T-helper 2 cell treated with Interferon-gamma antibody and Interleukin-4, amounts not matched to agents 5 μg/mL and 100 μg/mL, for 36 hours (primary cell): Measurements from ENCODE around the gene SNX11.

Source experiments
- DNase-seq: peaks from one replicate; pipeline ENCODE4 v3.0.0; 2021; ENCODE audit warnings: low spot score
- H3K27ac Mint-ChIP-seq: one replicate; pipeline ENCODE4 v1.8.0; 2021; ENCODE audit warnings: mild to moderate bottlenecking, mixed read lengths
- H3K27me3 Mint-ChIP-seq: one replicate; pipeline ENCODE4 v1.8.0; 2021; ENCODE audit warnings: low read depth, mixed read lengths
- H3K36me3 Mint-ChIP-seq: one replicate; pipeline ENCODE4 v1.8.0; 2021; ENCODE audit warnings: low read depth, mixed read lengths
- H3K4me1 Mint-ChIP-seq: one replicate; pipeline ENCODE4 v1.8.0; 2021; ENCODE audit warnings: low read depth, mixed read lengths
- H3K4me3 Mint-ChIP-seq: one replicate; pipeline ENCODE4 v1.8.0; 2022; ENCODE audit warnings: mild to moderate bottlenecking, moderate library complexity, mixed read lengths
- H3K9me3 Mint-ChIP-seq: one replicate; pipeline ENCODE4 v1.8.0; 2021; ENCODE audit warnings: mixed read lengths

The SNX11 gene

DNA sequence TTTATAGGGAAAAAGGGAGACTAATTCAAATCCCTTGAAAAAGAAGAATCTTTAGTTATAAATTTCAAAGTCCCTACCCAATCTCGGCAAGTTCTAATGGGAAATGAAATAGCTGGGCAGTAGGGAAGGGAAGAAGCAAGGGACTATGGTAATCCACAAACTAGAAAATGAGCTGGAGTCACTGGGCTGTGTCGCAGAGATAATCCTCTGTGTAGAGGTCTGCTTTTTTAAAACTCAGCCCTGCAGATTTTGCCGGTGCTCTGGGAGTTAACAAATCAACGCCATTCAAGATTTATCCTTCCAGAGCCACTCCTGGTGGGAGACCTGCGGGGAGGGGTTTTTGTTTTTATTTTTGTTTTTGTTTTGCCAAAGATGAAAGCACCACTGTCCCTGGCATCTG, 20.8 kb downstream of the SNX11 start:
- H3K27ac Mint-ChIP-seq: no peak overlapping the region

DNA sequence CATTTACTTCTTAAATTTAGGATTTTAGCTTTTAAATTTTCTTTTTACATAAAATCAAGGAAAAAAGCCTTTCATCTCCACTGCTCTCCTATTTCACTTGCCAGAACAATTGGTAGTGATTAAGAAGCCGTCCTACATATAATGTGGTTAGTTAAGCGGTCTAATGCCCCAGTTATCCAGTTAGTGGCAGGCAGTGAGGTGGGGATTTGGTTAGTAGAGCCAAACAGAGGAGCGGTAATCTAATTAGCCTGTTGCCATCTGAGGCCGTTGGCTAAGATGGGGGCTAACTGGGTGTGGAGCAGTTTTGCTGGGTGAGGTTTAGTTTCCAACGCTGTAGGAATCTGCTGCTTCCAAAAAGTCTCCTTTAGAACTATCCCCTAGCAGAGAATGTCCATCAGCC, 22.4 kb downstream of the SNX11 start:
- Mint-ChIP-seq H3K4me1 (no peaks in the 10 kb centered on the region), H3K36me3 (peaks cover 22% of the 10 kb centered on the region), H3K9me3 (no peaks in the 10 kb centered on the region), H3K27ac (no peak overlapping the region), H3K4me3 (no peak overlapping the region), H3K27me3 (no peaks in the 10 kb centered on the region)
- DNase-seq: no peak

More for the DNA sequence above, 20.8 kb downstream of the SNX11 start:
- Mint-ChIP-seq H3K4me3 (no peak overlapping the region), H3K36me3 (peaks cover 25% of the 10 kb centered on the region), H3K4me1 (no peaks in the 10 kb centered on the region), H3K27me3 (no peaks in the 10 kb centered on the region), H3K9me3 (no peaks in the 10 kb centered on the region)
- DNase-seq: no peak

DNA sequence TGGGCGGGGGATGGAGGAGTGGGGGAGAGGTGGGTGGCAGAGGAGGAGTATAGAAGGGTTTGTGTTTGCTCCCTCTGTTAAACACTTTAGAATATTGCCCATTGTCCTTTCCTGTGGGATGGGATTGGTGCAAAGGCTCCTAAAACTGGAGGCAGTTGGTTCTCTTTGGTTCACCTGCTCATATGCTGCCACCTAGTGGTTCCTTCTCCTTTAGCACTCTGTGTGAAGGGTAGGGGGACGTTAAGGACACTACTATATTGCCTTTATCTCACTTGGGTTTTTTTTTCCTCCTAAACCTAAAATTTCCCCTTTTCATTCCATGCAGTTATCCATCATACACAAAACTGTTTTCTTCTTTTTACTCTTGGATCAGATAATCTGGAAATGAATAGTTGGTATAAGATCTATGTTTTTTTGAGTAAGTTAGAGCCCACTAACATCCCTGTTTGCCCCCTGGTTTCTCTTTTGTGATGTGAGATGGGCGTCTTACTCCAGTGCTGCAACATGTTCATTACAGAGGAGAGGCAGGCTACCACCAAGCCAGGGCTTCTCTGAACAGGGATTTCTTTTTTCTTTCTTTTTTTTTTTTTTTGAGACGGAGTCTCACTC, 23.8 kb downstream of the SNX11 start:
- no peak for DNase-seq
- Mint-ChIP-seq H3K9me3 (no peaks in the 10 kb centered on the region), H3K27me3 (no peaks in the 10 kb centered on the region), H3K4me3 (no peak overlapping the region), H3K4me1 (no peaks in the 10 kb centered on the region), H3K36me3 (peaks cover 28% of the 10 kb centered on the region), H3K27ac (no peak overlapping the region)

DNA sequence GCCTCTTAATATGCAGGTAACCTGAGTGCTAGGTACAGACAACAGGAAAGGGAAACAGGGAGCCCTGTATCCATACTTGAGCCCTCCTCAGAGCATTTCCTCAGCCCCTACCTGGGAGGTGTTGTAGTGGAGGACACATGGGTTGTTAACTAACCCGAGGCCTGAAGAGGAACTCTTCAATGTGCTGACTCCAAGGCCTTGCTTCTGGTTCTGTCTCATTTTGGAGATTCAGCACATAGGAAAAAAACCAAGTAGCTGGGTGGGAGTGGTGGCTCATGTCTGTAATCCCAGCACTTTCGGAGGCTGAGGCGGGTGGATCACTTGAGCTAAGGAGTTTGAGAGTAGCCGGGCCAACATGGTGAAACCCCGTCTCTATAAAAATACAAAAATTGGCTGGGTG, 24.8 kb downstream of the SNX11 start:
- H3K4me1 Mint-ChIP-seq: no peaks in the 10 kb centered on the region
- H3K9me3 Mint-ChIP-seq: no peaks in the 10 kb centered on the region
- peaks cover 30% of the 10 kb centered on the region for H3K36me3 Mint-ChIP-seq
- H3K27me3 Mint-ChIP-seq: no peaks in the 10 kb centered on the region
- no peak overlapping the region for H3K4me3 Mint-ChIP-seq
- no peak overlapping the region for H3K27ac Mint-ChIP-seq
- DNase-seq: no peak

DNA sequence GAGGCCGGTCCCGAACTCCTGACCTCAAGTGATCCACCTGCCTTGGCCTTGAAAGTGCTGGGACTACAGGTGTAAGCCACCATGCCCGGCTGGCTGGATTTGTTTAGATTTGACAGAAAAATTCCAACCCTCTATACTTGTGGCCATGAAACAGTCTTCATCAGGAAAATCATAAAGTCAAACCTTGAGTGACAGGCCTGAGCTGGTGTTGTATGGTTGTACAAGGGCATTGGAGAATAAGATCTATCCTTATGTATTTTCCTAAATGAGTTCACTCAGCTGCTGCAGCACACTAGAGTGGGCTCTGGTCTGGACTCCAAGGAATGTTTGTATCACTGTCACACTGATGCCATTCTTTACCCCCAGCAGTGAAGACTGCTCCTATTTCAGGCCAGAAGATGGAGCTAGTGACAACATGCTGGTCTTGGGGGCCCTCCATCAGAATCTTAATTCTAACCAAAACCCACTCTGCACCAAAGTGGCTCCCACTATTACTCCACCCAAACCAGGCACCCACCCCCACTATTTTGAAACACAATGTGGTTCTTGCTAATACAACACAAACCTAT, 27.4 kb downstream of the SNX11 start:
- Mint-ChIP-seq H3K36me3 (peaks cover 39% of the 10 kb centered on the region), H3K9me3 (no peaks in the 10 kb centered on the region), H3K27me3 (no peaks in the 10 kb centered on the region), H3K4me1 (peaks cover 1% of the 10 kb centered on the region), H3K4me3 (no peak overlapping the region), H3K27ac (no peak overlapping the region)
- no peak for DNase-seq

DNA sequence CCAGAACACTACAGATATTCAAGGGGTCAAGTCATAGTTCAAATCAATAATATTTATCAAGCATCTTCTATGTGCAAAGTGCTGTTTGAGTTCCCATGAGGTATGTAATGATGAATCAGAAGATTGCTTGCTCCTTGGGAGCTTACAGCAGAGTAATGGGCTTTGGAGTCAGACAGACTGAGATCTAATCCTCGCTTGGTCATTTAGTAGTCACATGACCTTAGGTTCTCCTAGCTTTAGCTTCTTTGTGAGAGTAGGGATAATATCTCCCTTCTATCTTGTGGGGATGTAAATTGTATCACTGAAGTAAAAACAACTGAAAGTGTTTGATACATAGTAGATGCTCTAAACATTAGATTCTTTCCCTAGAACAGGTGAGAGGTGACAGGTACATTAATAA, 30.1 kb downstream of the SNX11 start:
- Mint-ChIP-seq H3K27ac (no peak overlapping the region), H3K4me1 (peaks cover 5% of the 10 kb centered on the region), H3K36me3 (peaks cover 38% of the 10 kb centered on the region), H3K4me3 (no peak overlapping the region), H3K9me3 (no peaks in the 10 kb centered on the region), H3K27me3 (no peaks in the 10 kb centered on the region)
- DNase-seq: no peak

DNA sequence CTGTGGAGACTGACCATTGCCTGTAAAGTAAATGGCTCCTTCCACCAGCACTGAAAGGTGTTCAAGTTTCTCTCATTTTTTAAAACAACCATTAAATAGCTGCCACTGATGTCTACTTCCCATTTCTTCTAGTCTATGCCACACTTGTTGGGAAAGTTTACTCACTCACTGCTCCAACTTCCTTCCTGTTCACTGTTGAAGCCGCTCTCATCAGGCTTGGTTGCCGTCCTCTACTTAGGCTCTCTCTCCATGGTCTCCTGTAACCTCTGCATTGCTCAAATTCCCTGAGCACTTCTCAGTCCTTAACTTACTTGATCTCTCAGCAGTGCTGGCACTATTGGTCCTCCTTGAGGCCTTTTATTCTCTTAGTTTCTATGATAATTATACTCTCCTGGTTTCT, 32.4 kb downstream of the SNX11 start:
- H3K9me3 Mint-ChIP-seq: no peaks in the 10 kb centered on the region
- H3K4me1 Mint-ChIP-seq: peaks cover 5% of the 10 kb centered on the region
- H3K4me3 Mint-ChIP-seq: no peak overlapping the region
- no peak overlapping the region for H3K27ac Mint-ChIP-seq
- no peak for DNase-seq
- H3K27me3 Mint-ChIP-seq: no peaks in the 10 kb centered on the region
- peaks cover 37% of the 10 kb centered on the region for H3K36me3 Mint-ChIP-seq

DNA sequence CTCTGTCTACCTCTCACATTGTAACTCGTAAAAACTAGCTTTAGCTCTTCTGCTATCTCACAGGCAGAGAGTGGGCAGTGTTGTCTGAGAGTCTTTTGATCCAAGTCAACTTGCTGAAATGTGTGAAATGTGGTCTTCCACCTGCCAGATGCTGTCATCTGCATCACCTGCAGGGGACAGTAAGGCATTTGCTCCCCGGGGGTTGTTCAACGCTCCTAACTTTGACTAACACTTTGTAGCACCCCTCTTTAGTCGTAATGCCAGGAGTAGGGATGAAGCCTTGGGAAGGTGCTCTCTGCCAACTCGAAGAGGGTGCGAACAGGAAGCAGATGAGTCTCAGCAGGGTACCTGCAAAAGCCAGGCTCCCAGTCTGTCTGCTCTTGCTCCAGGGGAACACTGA, 36.1 kb downstream of the SNX11 start:
- H3K27me3 Mint-ChIP-seq: no peaks in the 10 kb centered on the region
- DNase-seq: no peak
- H3K36me3 Mint-ChIP-seq: peaks cover 28% of the 10 kb centered on the region
- no peak overlapping the region for H3K27ac Mint-ChIP-seq
- H3K9me3 Mint-ChIP-seq: no peaks in the 10 kb centered on the region
- peaks cover 7% of the 10 kb centered on the region for H3K4me1 Mint-ChIP-seq
- no peak overlapping the region for H3K4me3 Mint-ChIP-seq

DNA sequence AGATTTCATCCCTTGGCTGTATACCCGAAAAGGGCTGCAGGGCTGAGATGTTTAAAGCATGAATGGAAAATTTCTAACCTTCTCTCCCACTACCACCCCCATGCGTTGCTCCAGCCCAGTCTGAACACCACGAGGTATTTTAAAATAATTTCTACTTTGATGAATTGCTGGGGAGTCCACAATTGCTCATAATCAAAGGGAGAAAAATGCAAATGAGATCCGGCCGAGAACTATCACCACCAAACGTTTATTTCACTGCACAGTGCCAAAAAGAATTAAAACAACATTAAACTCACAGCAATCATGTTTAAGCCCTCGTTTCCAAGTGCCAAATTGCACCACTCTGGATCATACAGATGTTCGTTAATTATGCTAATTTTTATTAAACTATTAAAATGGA, 36.7 kb downstream of the SNX11 start:
- DNase-seq: no peak
- Mint-ChIP-seq H3K27ac (no peak overlapping the region), H3K4me1 (peaks cover 7% of the 10 kb centered on the region), H3K9me3 (no peaks in the 10 kb centered on the region), H3K4me3 (no peak overlapping the region), H3K27me3 (no peaks in the 10 kb centered on the region), H3K36me3 (peaks cover 32% of the 10 kb centered on the region)

DNA sequence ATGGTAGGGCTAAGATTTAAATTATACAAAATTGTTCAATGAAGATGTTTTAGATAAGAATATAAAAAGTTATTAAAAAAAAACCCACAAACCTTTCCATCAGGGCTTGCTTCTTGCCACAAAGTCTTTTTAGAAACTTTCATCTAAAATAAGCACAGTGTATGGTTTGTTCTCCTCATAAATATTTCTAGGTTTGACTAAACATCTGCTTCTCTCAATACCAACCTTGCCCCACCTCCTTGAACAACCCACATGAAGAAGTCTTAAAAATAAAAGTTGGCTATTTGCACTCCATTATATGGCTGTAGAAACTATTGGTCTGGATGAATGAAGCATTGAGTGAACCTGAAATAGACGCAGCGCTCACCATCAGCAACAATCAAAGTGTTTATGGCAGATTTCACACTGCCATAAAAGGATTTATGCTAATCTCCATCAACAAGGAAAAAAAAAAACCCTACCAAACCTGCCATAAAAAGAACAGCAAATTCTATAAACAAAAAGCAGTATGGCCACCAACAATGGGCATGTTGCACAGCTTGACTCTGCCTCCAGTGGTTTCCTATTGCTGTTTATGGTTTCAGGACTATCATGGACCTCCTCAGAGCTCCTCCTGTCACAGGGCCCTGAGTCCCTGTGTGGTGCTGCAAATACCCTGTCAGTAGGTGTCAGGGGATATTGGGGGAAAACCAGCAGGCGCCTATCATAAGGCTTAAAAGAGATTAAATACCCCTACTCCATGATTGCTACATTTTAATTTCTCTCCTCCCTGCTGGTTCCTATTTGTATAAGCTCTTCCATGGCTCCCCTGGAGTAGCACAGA, 37.6 kb downstream of the SNX11 start:
- Mint-ChIP-seq H3K9me3 (no peaks in the 10 kb centered on the region), H3K4me1 (peaks cover 4% of the 10 kb centered on the region), H3K36me3 (peaks cover 23% of the 10 kb centered on the region), H3K27ac (no peak overlapping the region), H3K27me3 (no peaks in the 10 kb centered on the region), H3K4me3 (no peak overlapping the region)
- no peak for DNase-seq

DNA sequence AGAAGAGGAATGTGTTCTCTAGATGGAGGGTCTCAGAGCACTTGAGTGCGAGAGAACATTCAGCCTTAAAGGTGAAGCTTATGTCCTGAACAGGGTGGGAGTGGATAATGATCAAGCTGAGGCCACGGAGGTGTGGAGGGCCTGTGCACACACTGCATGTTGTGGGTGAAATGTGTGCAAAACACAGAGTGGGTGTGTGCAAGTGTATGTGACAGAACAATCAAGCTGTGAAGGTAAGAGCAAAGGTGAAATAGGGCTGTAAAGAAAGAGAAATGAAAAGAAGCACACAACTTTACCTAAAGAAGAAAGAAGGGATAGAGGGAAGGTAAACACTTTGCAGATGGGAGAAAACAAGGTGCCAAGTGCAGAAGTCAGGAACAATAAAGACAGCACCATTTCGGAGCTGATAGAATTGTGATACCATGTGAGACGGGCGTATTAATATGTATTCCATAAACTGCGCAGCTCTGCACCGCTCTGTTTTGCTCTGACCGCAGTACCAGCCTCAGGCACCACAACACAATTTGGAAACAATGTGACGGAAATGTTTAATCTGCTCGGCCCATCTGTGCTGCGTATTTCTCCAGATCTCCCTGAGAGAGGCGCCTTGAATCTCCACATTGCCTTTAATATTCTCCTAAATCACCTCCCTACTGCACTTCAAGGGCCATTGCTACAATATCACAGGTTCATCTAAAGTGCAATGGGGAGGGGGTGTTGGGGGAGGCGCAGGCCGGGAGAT, 40.6 kb downstream of the SNX11 start:
- H3K27ac Mint-ChIP-seq: no peak overlapping the region
- no peak overlapping the region for H3K4me3 Mint-ChIP-seq

DNA sequence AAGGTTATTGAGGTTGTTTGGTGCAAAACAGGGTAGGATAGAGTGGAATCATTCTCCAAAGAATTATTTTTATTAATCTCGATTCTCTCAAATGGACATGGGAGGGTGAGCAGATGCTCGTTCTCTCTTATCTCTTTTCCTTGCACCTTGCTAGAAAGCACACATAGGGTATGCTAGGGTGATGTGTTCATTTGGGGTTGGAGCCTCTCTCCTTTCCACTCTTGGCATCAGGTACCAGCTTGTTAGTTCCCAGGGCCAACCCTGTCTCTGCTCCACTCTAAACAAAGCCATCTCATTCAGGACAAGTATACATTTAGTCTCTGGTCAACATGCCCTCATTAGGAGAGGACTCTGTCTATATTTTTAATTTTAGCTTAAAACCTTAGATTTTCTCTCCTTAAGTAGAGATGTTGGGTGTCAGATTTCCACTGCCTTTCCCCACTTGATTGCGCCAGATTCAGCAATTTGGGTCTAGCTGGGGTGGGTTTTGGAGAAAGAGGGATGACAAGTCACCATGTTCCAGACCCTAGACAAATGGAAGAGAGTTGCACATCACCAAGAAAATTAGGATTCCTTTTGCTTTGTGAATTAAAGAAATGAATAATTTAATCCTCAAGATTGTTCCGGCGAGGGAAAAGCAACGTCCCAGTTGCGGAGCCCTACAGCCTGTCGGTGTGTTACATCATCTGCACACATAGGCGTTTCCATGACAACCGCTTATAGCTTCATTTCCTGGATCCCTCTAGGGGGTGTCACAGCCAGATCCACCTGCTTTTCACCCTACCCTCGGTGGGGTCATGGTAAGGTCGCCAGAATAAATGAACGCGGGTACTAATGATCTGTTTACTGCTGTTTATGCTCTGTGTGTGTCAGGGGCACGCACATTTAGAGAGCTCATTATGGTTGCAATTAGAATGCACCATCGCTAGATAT, 41.6 kb downstream of the SNX11 start:
- no peak overlapping the region for H3K27ac Mint-ChIP-seq
- H3K4me3 Mint-ChIP-seq: no peak overlapping the region
- no peaks in the 10 kb centered on the region for H3K27me3 Mint-ChIP-seq
- no peaks in the 10 kb centered on the region for H3K9me3 Mint-ChIP-seq
- H3K4me1 Mint-ChIP-seq: peaks cover 2% of the 10 kb centered on the region
- no peak for DNase-seq
- H3K36me3 Mint-ChIP-seq: peaks cover 31% of the 10 kb centered on the region

More for the DNA sequence above, 40.6 kb downstream of the SNX11 start:
- H3K9me3 Mint-ChIP-seq: no peaks in the 10 kb centered on the region
- peaks cover 26% of the 10 kb centered on the region for H3K36me3 Mint-ChIP-seq
- DNase-seq: no peak
- no peaks in the 10 kb centered on the region for H3K27me3 Mint-ChIP-seq
- peaks cover 2% of the 10 kb centered on the region for H3K4me1 Mint-ChIP-seq

DNA sequence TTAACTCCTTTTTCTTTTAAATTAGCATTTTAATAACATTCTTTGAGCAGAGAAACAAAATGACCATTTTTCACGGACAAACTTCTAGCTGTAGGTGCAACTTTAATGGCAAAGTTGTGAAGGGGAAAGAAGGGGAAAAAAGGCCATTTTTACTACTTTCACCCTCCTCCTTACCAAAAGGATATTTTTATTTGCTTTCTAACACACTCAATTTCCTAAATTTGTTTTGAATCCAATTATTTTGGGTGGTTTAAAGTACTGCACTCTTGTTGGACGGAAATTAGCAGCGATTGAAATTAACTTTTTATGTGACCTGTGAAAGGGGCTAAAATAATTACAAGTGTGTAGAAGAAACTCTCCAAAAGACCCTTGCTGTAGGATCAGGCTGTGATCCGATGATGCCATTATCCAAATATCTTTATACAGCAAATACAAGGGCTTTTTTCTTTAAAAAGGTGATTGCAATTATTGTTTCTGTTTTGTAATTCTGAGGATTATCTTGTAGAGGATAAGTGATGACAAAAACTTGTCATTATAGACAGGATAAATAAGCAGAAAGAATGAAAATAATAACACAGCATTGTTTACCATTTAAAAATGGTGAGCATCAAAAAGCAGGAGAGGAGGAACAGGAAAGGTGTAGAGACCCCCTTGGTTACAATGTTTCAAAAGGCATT, 42.4 kb downstream of the SNX11 start:
- Mint-ChIP-seq H3K9me3 (no peaks in the 10 kb centered on the region), H3K4me3 (no peak overlapping the region), H3K4me1 (peaks cover 2% of the 10 kb centered on the region), H3K27me3 (no peaks in the 10 kb centered on the region), H3K36me3 (peaks cover 34% of the 10 kb centered on the region), H3K27ac (no peak overlapping the region)
- no peak for DNase-seq
